ENCODE results near the gene TMEM47. TPM values are rescaled to one million over a fixed set of nuclear protein-coding genes. Genes with fewer than 3 reads are reported as not detected.
A peak's percentile ranks its signal among the peaks of the same experiment; 100 is the strongest.

TMEM47 gene
- total and polyA plus RNA-seq, 2 of the 4 experiments (the other 2 are of a cell fraction) = 51.5 to 105 TPM

DNA sequence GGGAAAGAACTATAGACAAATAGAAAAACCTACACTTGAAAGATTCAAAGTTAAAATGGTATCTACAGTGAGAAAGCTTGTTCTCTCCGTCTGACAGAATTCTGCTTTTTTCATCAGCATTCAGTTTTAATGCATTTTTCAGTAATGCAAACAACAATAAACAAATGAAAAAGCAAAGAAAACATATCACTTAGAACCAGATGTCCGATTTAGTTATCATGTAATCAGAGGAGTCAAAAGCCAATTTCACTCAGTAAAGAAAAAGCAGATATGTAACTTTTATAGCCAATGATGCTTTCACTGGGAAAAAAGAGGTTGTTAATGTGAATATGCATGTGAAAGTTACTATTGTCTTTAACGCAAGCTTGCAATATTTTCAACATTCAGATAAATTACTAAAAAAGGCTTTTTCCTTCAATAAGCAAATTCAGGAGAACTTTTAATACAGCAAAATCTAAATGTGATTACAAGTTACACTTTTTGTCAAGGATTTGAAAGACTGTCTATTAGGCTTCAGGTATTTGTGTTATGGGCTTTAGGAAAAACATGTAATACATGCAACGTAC lies 70.7 kb downstream of the TMEM47 start:
- no peak overlapping the region for H2BK5ac ChIP-seq (ENCODE audit: low read depth, low read length, poor library complexity, severe bottlenecking)
- WGBS, 2 experiments (ENCODE audit: extremely low coverage in 2 of 2, insufficient read length in 1 of 2) = no CpG with 5 or more reads among the region's 4 CpGs
- no peak overlapping the region for H4K8ac ChIP-seq (ENCODE audit: low read depth in 2 of 2, low read length in 2 of 2)
- no peak overlapping the region for H3K56ac ChIP-seq (ENCODE audit: extremely low read depth, insufficient read depth, low read length)
- no peak overlapping the region for H3K18ac ChIP-seq (ENCODE audit: low read depth, low read length)
- no peak overlapping the region for H4K5ac ChIP-seq (ENCODE audit: low read depth, low read length)
- POLR2A ChIA-PET (ENCODE audit: unreplicated experiment) = no interaction called here
- H3K79me1 ChIP-seq (ENCODE audit: low read depth in 1 of 2, low read length in 2 of 2) = no peaks in the 10 kb centered on the region
- no TSS peak for BruUV-seq (replicated peaks)
- no peak overlapping the region for H3K4ac ChIP-seq (ENCODE audit: low read depth, low read length)
- CTCF ChIA-PET = interaction anchor here (0.6 kb wide), 1 partner anchor 1481 kb away, joined by 9 read pairs; no protein-coding TSS in a partner anchor
- H3K4me1 ChIP-seq (ENCODE audit: control insufficient read depth, insufficient read depth, low read length) = no peaks in the 10 kb centered on the region
- ATAC-seq (ENCODE audit: low read depth) (no peak), DNase-seq (no peak)
- no peaks in the 10 kb centered on the region for H3K9me1 ChIP-seq (ENCODE audit: insufficient read depth, low read length)
- no peaks in the 10 kb centered on the region for H3K36me3 ChIP-seq (ENCODE audit: control insufficient read depth, insufficient read depth, low read length)
- TF ChIP-seq, protein P1, sequence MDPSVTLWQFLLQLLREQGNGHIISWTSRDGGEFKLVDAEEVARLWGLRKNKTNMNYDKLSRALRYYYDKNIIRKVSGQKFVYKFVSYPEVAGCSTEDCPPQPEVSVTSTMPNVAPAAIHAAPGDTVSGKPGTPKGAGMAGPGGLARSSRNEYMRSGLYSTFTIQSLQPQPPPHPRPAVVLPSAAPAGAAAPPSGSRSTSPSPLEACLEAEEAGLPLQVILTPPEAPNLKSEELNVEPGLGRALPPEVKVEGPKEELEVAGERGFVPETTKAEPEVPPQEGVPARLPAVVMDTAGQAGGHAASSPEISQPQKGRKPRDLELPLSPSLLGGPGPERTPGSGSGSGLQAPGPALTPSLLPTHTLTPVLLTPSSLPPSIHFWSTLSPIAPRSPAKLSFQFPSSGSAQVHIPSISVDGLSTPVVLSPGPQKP (IDR thresholded peaks at IDR 0.05; ENCODE audit: borderline replicate concordance, low read depth, low read length) = no peak
- TF ChIP-seq MAFK (IDR thresholded peaks at IDR 0.05; ENCODE audit: low read depth, low read length) = peak; percentile 78
- no peaks in the 10 kb centered on the region for H4K20me1 ChIP-seq (ENCODE audit: insufficient read depth, low read length)
- no peak overlapping the region for H2BK15ac ChIP-seq (ENCODE audit: low read depth, low read length)
- intact Hi-C loops (cut with micrococcal nuclease) (no loop called here), dilution Hi-C loops (cut with HindIII; ENCODE audit: low sequenced_read_pairs, unreplicated experiment) (no loop called here), in situ Hi-C loops (cut with MboI; ENCODE audit: low sequenced_read_pairs) (no loop called here)
- H4K91ac ChIP-seq (ENCODE audit: insufficient read depth, low read depth, low read length) = no peak overlapping the region
- no peak overlapping the region for H2AFZ ChIP-seq (replicated peaks; ENCODE audit: low read length, poor library complexity)
- H3K14ac ChIP-seq (replicated peaks; ENCODE audit: low read depth, low read length) = no peak overlapping the region
- no peak overlapping the region for H2BK120ac ChIP-seq (ENCODE audit: low read depth, low read length)
- no peak overlapping the region for H3K27ac ChIP-seq (ENCODE audit: insufficient read depth, low read length)
- H2AK9ac ChIP-seq (replicated peaks; ENCODE audit: low read depth, low read length, poor library complexity) = no peak overlapping the region
- no peaks in the 10 kb centered on the region for H3K9me3 ChIP-seq (ENCODE audit: control insufficient read depth, insufficient read depth, low read length)
- H3K4me3 ChIP-seq (ENCODE audit: insufficient read depth, low read depth, low read length) = no peak overlapping the region
- H3K4me2 ChIP-seq (ENCODE audit: low read depth, low read length) = no peak overlapping the region
- no peaks in the 10 kb centered on the region for H3K27me3 ChIP-seq (ENCODE audit: control insufficient read depth, insufficient read depth, low read length)
- H3K23ac ChIP-seq (ENCODE audit: low read depth, low read length) = no peak overlapping the region
- H2AK5ac ChIP-seq (ENCODE audit: low read depth, low read length) = no peak overlapping the region
- no peak overlapping the region for H3K9ac ChIP-seq (ENCODE audit: low read depth, low read length)
- H2BK20ac ChIP-seq (ENCODE audit: low read depth, low read length) = no peak overlapping the region

All from IMR-90 (cell line).